ENCODE results near the gene ADAMTSL5. TPM values are rescaled to one million over a fixed set of nuclear protein-coding genes. Genes with fewer than 3 reads are reported as not detected.
"Not testable (repeated sequence)": the region's sequence is repeated elsewhere in the genome, so short reads cannot be mapped to it uniquely, and the experiment has no call there.

The ADAMTSL5 gene
- total RNA-seq, 2 experiments from 2014 or later, result 4.2 to 5.4 TPM

DNA sequence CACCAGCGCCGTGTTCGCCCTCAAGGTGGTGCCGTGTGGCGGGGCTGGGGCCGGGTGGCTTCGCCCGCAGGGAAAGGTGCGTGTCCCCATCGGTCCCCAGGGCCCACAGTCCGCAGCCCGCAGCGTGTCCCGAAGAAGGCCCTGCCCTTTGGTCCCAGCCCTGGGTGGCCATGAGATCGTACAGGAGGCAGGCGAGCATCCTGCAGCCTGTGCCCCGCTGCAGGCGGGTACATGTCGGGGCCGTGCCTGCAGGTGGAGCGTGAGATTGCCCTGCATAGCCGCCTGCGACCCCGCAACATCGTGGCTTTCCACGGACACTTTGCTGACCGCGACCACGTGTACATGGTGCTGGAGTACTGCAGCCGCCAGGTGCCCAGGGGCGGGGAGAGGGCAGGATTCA lies 12.5 kb upstream of the ADAMTSL5 start:
- H3K9me3 Mint-ChIP-seq, result no peaks in the 10 kb centered on the region
- H3K27ac Mint-ChIP-seq, result no peak overlapping the region
- no peak for DNase-seq
- H3K4me1 Mint-ChIP-seq, result peaks cover 4% of the 10 kb centered on the region
- H3K27me3 Mint-ChIP-seq, result peaks cover 26% of the 10 kb centered on the region
- CTCF ChIA-PET, result no interaction called here
- POLR2A ChIA-PET, result no interaction called here
- H3K4me3 Mint-ChIP-seq, result no peak overlapping the region
- H3K36me3 Mint-ChIP-seq (ENCODE audit: low read depth), result no peaks in the 10 kb centered on the region

DNA sequence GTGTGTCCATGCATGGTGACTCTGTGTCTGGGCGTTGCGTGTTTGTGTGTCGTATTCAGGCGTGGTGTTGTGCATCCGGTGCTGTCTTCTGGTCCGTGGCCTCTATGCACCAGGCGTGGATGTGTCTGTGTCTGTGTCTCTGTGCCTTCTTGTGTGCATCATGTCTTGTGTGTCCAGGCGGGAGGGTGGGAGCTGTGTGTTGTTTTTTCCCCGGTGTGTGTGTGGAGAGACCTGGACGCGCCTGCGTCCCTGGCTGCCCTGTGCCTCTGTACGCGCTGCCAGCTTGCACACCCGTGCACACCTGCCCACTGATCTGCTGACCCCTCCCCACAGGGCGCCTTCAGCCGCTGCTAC lies 12.1 kb upstream of the ADAMTSL5 start:
- peaks cover 26% of the 10 kb centered on the region for H3K27me3 Mint-ChIP-seq
- CTCF ChIA-PET, result no interaction called here

DNA sequence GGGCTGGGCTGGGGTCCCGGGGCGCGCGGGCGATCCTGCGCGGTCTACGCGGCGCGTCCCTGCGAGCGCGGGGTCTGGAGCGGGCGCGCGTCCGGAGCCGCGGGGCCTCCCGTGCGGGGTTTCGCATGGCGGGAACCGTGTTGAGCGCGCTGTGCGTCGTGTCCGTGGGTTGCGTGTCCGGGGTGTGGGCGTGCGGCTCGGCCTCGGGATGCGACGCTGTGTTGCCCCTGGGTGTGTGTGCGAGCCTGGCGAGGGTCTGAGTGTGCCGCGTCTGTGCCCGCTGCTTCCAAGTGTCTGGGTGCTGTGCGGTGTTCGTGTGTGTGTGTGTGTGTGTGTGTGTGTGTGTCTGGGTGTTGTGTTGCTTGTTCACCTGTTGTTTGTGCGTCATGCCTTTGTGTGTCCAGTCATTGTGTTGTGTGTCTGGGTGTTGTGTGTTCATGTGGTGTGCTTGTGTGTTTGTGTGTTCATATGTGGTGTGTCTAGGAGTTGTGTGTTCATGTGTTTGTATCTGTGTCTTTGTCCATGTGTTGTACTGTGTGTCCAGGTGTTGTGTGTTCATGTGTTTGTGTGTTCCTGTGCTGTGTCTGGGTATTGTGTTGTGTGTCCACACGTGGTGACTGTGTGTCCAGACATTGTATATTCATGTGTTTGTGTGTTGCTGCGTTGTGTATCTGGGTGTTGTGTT lies 11.6 kb upstream of the ADAMTSL5 start:
- no peak for DNase-seq
- Mint-ChIP-seq H3K9me3 (no peaks in the 10 kb centered on the region), H3K4me3 (no peak overlapping the region), H3K27me3 (peaks cover 26% of the 10 kb centered on the region), H3K4me1 (peaks cover 4% of the 10 kb centered on the region), H3K27ac (no peak overlapping the region), H3K36me3 (ENCODE audit: low read depth) (no peaks in the 10 kb centered on the region)
- CTCF ChIA-PET, result interaction anchor here (0.6 kb wide), 1 partner anchor 13 kb away, joined by 4 read pairs; no protein-coding TSS in a partner anchor
- POLR2A ChIA-PET, result no interaction called here

More for the DNA sequence above, 12.1 kb upstream of the ADAMTSL5 start:
- Mint-ChIP-seq H3K4me3 (no peak overlapping the region), H3K9me3 (no peaks in the 10 kb centered on the region), H3K27ac (no peak overlapping the region), H3K36me3 (ENCODE audit: low read depth) (no peaks in the 10 kb centered on the region), H3K4me1 (peaks cover 4% of the 10 kb centered on the region)
- no peak for DNase-seq
- POLR2A ChIA-PET, result no interaction called here

DNA sequence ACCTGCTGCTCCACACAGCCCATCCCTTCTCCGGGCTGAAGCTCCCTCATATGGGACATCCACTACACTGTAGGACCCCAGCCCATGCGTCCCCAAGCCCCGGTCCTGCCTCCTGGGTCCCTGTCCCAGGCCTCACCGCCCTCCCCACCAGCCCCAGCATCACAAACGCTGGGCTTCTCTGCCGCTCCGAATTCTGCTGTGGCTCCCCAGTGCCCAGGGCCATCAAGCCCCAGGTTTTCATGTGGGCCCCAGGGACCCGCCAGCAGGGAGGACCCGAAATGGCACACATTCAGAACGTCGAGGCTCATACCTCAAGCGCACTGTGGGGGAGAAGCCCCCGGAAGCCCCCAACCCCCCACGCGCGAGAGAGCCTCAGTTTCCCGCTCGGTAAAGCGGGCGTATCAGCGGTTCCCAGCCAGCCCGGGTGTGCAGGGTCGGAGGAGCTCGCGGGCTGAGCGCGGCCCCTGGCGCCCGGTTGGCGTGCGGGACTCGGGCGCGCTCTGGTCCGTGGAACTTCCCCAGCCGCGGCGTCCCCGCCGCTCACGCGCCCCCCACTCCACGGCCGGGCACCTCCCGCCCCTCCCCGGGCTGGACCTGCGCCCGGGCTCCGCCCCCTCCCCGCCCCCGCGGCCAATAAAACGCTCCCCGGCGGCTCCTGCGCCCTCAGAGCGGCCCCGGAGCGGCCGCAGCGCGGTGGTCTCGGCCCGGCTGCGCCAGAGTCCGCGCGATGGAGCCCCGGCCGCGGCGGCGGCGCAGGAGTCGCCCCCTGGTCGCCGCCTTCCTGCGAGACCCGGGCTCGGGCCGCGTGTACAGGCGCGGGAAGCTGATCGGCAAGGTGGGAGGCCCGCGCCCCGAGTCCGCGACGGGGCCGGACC lies 10.8 kb upstream of the ADAMTSL5 start, which contains the start of gene PLK5:
Gene PLK5 (plus strand): TSS at position 666 of the 875 bp plus-strand sequence. CDS start 2,920 bp downstream, outside the sequence.
- DNase-seq, result no peak
- Mint-ChIP-seq H3K36me3 (ENCODE audit: low read depth) (no peaks in the 10 kb centered on the region), H3K27ac (no peak within 1 kb of the TSS), H3K4me3 (no peak within 1 kb of the TSS), H3K9me3 (no peaks in the 10 kb centered on the region), H3K27me3 (peaks cover 26% of the 10 kb centered on the region), H3K4me1 (peaks cover 4% of the 10 kb centered on the region)
- ChIA-PET POLR2A (no interaction called here), CTCF (interaction anchor here (0.6 kb wide), 1 partner anchor 12 kb away, joined by 4 read pairs; no protein-coding TSS in a partner anchor)

DNA sequence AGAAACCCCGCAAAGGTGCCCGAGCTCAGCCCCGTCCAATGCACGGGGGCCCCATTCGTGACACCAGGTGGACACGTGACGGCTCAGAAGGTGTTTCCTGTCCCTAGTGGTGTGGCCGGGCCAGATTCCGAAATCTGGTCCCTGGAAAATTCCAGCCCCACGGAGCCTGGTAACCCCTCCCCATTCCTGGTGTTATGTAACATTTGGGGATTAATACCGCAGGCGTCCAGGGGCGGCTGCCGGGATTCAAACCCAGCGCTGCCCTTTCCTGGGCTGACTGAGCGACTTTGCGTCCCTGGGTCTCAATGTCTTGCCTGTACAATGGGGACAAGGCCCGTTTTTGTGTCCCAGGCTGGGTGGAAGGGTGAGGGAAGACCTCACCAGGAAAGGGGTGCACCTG lies 10.0 kb upstream of the ADAMTSL5 start:
- Mint-ChIP-seq H3K36me3 (ENCODE audit: low read depth) (no peaks in the 10 kb centered on the region), H3K9me3 (no peaks in the 10 kb centered on the region), H3K4me1 (peaks cover 4% of the 10 kb centered on the region), H3K27me3 (peaks cover 26% of the 10 kb centered on the region), H3K27ac (no peak overlapping the region), H3K4me3 (no peak overlapping the region)
- CTCF ChIA-PET, result no interaction called here
- POLR2A ChIA-PET, result no interaction called here
- no peak for DNase-seq

DNA sequence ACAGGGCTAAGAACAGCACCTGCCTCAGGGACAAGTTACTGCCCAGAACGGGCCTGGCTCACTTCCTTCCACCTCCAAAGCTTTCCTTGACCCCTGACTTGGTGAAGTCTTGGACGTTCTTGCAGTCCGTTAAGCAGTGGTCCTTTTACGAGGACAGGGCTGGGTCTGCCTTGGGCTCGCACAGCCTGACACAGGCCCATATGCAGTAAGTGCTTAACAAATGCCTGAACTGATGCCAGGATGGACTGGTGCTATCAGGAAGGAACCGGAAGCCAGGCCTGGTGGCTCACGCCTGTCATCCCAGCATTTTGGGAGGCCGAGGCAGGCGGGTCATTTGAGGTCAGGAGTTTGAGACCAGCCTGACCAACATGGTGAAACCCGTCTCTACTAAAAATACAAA lies 9.2 kb upstream of the ADAMTSL5 start:
- no peak overlapping the region for H3K27ac Mint-ChIP-seq
- H3K27me3 Mint-ChIP-seq, result peaks cover 26% of the 10 kb centered on the region
- no peaks in the 10 kb centered on the region for H3K36me3 Mint-ChIP-seq (ENCODE audit: low read depth)
- peaks cover 4% of the 10 kb centered on the region for H3K4me1 Mint-ChIP-seq
- no peaks in the 10 kb centered on the region for H3K9me3 Mint-ChIP-seq
- no peak for DNase-seq
- POLR2A ChIA-PET, result no interaction called here
- CTCF ChIA-PET, result no interaction called here
- H3K4me3 Mint-ChIP-seq, result no peak overlapping the region

DNA sequence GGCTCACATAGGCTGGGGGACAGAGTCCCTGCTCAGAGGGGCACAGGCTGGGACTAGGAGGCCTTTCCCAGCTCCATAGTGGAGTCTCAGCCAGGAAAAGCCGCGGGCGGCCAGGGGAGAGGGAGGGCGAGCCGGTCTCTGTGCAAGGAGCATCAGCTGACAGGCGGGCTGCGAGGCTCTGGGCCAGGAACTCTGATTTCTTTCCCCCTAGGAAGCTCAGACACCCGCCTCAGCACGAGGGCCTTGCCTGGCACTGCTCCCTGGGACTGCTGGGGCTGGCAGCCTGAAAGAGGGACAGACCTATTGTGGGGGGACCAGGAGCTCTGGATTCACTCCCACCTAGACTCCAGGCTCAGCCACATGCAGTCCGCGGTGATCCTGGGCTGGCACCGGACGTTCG lies 8.8 kb upstream of the ADAMTSL5 start:
- CTCF ChIA-PET, result no interaction called here
- Mint-ChIP-seq H3K36me3 (ENCODE audit: low read depth) (no peaks in the 10 kb centered on the region), H3K4me1 (peaks cover 4% of the 10 kb centered on the region), H3K27me3 (peaks cover 26% of the 10 kb centered on the region), H3K27ac (no peak overlapping the region), H3K4me3 (no peak overlapping the region), H3K9me3 (no peaks in the 10 kb centered on the region)
- POLR2A ChIA-PET, result no interaction called here
- no peak for DNase-seq

DNA sequence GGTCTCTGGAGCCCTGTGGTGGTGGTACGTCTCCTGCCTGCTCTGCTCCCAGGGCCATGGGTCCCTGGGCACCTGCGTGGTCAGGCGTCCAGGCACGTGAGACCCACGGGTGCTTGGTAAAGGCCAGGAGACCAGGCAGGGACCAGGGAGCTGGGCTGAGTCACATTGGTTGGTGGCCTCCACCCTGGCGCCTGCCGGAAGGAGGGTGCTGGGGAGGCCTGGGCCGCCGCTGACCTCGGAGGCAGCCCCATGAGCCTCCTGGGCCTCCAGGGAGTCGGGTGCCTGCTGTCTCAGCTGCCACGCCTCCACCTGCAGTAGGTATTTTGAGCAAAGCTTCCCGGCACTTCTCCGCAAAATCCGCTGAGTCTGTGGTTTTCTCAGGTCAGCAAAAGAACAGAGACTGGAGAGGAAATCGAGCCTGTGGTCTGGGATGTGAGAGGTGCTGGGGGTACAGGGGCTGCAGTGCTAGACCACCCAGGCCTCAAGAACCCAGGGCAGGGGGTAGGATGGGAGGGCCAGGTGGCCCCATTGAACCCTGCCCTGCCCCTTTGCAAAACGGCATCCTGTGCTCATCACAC lies 7.5 kb upstream of the ADAMTSL5 start:
- peaks cover 4% of the 10 kb centered on the region for H3K4me1 Mint-ChIP-seq
- no peak overlapping the region for H3K27ac Mint-ChIP-seq
- no peak overlapping the region for H3K4me3 Mint-ChIP-seq
- ChIA-PET POLR2A (no interaction called here), CTCF (interaction anchor here (0.6 to 0.8 kb wide), 2 partner anchors 27 to 164 kb away, joined by 3 to 4 read pairs; no protein-coding TSS in a partner anchor)
- no peaks in the 10 kb centered on the region for H3K9me3 Mint-ChIP-seq
- DNase-seq, result no peak
- H3K27me3 Mint-ChIP-seq, result peaks cover 19% of the 10 kb centered on the region
- no peaks in the 10 kb centered on the region for H3K36me3 Mint-ChIP-seq (ENCODE audit: low read depth)

DNA sequence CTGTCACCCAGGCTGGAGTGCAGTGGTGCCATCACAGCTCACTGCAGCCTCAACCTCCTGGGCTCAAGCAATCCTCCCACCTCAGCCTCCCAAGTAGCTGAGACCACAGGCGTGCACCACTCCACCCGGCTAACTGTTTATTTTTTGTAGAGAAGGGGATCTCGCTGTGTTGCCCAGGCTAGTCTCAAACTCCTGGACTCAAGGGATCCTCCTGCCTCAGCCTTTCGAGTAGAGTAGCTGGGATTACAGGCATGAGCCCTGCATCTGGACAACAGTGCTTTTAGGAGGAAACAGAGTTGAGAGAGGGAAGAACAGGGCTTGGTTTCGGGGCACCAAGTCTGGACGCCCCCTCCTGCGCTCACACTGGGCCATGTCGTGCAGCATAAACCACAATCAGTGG lies 7.0 kb upstream of the ADAMTSL5 start:
- CTCF ChIA-PET, result interaction anchor here (0.7 to 0.8 kb wide), 2 partner anchors 27 to 756 kb away, joined by 3 read pairs; no protein-coding TSS in a partner anchor
- H3K9me3 Mint-ChIP-seq; H3K36me3 Mint-ChIP-seq (ENCODE audit: low read depth); H3K4me3 Mint-ChIP-seq; POLR2A ChIA-PET; DNase-seq; H3K27ac Mint-ChIP-seq; H3K4me1 Mint-ChIP-seq: not testable (repeated sequence)
- peaks cover 16% of the 10 kb centered on the region for H3K27me3 Mint-ChIP-seq

DNA sequence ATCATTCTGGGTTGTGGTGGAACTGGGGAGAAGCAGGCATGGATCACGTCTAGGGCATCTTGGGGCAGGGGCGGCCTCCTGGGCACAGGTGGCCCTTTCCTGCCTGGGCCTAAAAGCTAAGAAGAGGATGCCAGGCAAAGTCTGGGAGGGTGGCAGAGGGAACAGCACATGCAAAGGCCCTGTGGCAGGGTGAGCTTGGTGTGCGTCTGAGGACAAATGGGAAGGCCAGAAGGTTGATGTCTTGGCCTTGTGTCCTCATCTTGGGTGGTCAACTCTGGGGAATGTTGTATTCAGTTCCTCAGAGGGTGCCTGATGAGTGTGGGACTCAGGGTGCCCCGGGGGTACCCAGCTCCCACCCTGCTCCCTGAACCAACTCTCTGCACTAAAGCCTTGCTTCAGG lies 5.7 kb upstream of the ADAMTSL5 start:
- H3K27me3 Mint-ChIP-seq, result peaks cover 9% of the 10 kb centered on the region
- no peak for DNase-seq
- no peaks in the 10 kb centered on the region for H3K36me3 Mint-ChIP-seq (ENCODE audit: low read depth)
- ChIA-PET CTCF (no interaction called here), POLR2A (no interaction called here)
- no peaks in the 10 kb centered on the region for H3K4me1 Mint-ChIP-seq
- H3K27ac Mint-ChIP-seq, result no peak overlapping the region
- no peaks in the 10 kb centered on the region for H3K9me3 Mint-ChIP-seq
- no peak overlapping the region for H3K4me3 Mint-ChIP-seq

DNA sequence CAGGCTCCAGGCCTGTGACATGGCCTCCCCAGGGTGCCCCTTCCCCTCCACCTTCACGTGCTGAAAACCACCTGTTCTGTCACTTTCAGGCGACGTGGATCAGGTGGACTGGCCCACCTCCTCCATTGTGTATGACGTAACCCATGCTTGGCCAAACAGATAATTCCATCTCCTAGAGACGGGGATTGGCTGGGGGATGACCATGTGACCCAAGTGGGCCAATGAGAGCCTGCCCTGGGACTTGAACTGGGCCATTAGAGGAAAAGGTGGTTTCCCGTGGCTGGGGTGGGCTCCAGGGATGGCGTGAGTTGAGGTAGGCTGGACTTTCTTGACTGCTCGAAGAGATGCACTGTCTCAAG lies 3.6 kb upstream of the ADAMTSL5 start:
- CTCF ChIA-PET, result no interaction called here
- Mint-ChIP-seq H3K4me1 (peaks cover 7% of the 10 kb centered on the region), H3K4me3 (no peak overlapping the region), H3K9me3 (no peaks in the 10 kb centered on the region), H3K36me3 (ENCODE audit: low read depth) (no peaks in the 10 kb centered on the region), H3K27ac (no peak overlapping the region), H3K27me3 (peaks cover 5% of the 10 kb centered on the region)
- DNase-seq, result no peak
- POLR2A ChIA-PET, result no interaction called here

DNA sequence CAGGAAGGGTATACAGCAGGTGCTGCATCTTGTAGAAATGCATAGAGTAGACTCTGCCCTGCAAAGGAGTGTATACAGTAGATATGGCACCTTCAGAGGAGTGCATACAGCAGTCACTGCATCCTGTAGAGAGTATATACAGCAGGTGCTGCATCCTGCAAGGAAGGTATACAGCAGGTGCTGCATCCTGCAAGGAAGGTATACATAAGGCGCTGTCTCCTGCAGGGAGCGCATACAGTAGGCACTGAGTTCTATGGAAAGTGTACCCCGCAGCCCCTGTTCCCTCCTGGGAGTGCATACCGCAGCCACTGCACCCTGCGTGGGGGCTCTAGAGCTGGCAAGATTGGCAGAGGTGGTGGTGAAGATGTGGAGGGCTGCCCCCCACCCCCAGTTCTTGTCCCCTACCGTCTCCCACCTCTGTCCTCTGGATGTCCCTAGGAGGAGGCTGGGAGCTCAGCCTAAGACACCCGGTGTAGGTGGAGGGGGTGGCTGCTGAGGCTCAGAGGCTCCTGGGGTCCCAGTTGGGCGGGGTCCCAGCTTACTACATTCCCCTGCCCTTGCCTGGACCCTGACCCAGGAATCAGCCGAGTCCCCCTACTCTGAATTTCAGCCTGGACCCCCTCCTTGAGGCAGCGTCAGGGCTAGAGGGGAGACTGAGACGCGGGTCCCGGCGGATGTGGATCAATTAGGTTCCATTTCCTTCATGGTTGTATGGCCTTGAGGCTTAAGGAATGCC lies 2.3 kb upstream of the ADAMTSL5 start:
- Mint-ChIP-seq H3K9me3 (no peaks in the 10 kb centered on the region), H3K4me1 (peaks cover 9% of the 10 kb centered on the region), H3K27me3 (peaks cover 13% of the 10 kb centered on the region), H3K36me3 (ENCODE audit: low read depth) (no peaks in the 10 kb centered on the region), H3K4me3 (no peak overlapping the region), H3K27ac (no peak overlapping the region)
- no peak for DNase-seq
- ChIA-PET POLR2A (no interaction called here), CTCF (no interaction called here)

DNA sequence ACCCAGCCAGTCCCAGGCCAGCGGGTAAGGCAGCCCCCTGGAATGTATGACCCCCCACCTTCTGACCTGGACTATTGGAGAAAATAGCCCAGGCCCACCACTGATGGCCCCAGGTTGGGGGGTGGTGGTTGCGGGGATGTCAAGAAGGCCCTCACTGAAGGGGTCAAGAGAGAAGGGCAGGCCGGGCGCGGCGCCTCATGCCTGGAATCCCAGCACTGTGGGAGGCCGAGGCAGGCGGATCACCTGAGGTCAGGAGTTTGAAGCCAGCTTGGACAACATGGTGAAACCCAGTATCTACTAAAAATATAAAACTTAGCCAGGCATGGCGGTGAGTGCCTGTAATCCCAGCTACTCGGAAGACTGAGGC lies 1.5 kb upstream of the ADAMTSL5 start:
- ChIA-PET POLR2A (no interaction called here), CTCF (interaction anchor here (0.6 kb wide), 1 partner anchor 49 kb away, joined by 3 read pairs; no protein-coding TSS in a partner anchor)
- H3K27ac Mint-ChIP-seq, result no peak overlapping the region
- peaks cover 20% of the 10 kb centered on the region for H3K27me3 Mint-ChIP-seq
- no peaks in the 10 kb centered on the region for H3K36me3 Mint-ChIP-seq (ENCODE audit: low read depth)
- no peaks in the 10 kb centered on the region for H3K9me3 Mint-ChIP-seq
- DNase-seq, result no peak
- no peak overlapping the region for H3K4me3 Mint-ChIP-seq
- H3K4me1 Mint-ChIP-seq, result peaks cover 9% of the 10 kb centered on the region

Measured in activated CD4-positive, alpha-beta T cell treated with anti-CD3 and anti-CD28 coated beads, Interleukin-2, amount 10 ng/mL, durations not matched to agents 7 days and 5 days (primary cell).